Mesothelial cell of epicardium (in vitro differentiated cells): ENCODE measurements around the gene HMCN1. TPM values are rescaled to one million over a fixed set of nuclear protein-coding genes. Genes with fewer than 3 reads are reported as not detected.

Source experiments
- DNase-seq, 2 experiments: peaks; one replicate each; pipeline ENCODE4 v3.0.0; 2021; ENCODE audit warnings: low spot score in 2 of 2; ENCODE audit not compliant: unreplicated experiment in 2 of 2
- H3K27ac Mint-ChIP-seq: 2 replicates; pipeline ENCODE4 v1.8.0; 2021; ENCODE audit warnings: mixed read lengths
- H3K27me3 Mint-ChIP-seq: 2 replicates; pipeline ENCODE4 v1.8.0; 2021; ENCODE audit warnings: low read depth, mixed read lengths
- H3K36me3 Mint-ChIP-seq: 2 replicates; pipeline ENCODE4 v1.8.0; 2021; ENCODE audit warnings: mixed read lengths
- H3K4me1 Mint-ChIP-seq: 2 replicates; pipeline ENCODE4 v1.8.0; 2021; ENCODE audit warnings: mixed read lengths
- H3K4me3 Mint-ChIP-seq: 2 replicates; pipeline ENCODE4 v1.8.0; 2021; ENCODE audit warnings: mild to moderate bottlenecking, moderate library complexity, mixed read lengths
- H3K9me3 Mint-ChIP-seq: 2 replicates; pipeline ENCODE4 v1.8.0; 2021; ENCODE audit warnings: mixed read lengths
- total RNA-seq: library from RNA; stranded (reverse); gene quantifications from 3 replicates; pipeline ENCODE4 v1.2.1, GENCODE V29; 2021
- TF ChIP-seq, protein P1 (sequence below): fragments of 200-600 bp; sonication (generic); IDR thresholded peaks from one replicate; pipeline ENCODE4 v1.5.0; 2021; ENCODE audit warnings: antibody characterized with exemption; ENCODE audit not compliant: unreplicated experiment

HMCN1 gene
- total RNA-seq, 1 donor from 2014 or later, result 48.8 TPM

DNA sequence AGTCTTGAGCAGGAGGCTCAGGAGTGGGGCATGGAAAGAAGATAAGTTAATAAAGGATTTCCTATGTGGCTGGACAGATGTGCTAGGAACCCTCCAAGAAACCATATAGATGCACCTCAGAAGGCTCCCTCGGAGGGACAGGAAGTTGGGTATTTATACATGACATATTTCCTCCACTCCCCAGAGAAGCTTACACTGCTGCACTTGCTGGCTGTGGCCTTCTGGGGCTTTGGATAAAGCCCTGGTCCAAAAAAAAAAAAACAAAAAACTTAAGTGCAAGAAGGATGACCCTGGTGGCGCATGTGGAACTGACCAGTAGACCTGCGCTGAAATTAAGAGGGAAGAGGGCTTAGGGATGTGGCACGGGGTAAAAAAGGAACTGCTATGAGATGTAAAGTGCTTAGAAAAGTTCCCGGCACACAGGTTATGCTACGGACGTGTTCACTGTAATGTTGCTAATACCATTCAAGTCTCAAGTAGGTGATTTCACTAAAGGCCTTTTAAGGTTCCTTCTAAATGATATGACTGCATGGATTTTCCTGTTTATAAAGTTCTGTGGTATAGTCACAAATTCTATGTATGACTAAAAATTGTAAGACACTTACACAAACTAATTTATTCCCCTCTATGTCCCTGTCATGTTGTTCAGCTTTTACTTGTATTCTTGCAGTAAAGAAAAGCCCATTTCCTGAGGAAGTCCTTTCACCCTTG, 253.6 kb downstream of the HMCN1 start:
- H3K4me3 Mint-ChIP-seq, result no peak overlapping the region
- no peaks in the 10 kb centered on the region for H3K4me1 Mint-ChIP-seq
- H3K36me3 Mint-ChIP-seq, result no peaks in the 10 kb centered on the region
- TF ChIP-seq, protein P1, sequence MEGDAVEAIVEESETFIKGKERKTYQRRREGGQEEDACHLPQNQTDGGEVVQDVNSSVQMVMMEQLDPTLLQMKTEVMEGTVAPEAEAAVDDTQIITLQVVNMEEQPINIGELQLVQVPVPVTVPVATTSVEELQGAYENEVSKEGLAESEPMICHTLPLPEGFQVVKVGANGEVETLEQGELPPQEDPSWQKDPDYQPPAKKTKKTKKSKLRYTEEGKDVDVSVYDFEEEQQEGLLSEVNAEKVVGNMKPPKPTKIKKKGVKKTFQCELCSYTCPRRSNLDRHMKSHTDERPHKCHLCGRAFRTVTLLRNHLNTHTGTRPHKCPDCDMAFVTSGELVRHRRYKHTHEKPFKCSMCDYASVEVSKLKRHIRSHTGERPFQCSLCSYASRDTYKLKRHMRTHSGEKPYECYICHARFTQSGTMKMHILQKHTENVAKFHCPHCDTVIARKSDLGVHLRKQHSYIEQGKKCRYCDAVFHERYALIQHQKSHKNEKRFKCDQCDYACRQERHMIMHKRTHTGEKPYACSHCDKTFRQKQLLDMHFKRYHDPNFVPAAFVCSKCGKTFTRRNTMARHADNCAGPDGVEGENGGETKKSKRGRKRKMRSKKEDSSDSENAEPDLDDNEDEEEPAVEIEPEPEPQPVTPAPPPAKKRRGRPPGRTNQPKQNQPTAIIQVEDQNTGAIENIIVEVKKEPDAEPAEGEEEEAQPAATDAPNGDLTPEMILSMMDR, result no peak
- no peaks in the 10 kb centered on the region for H3K9me3 Mint-ChIP-seq
- no peak overlapping the region for H3K27ac Mint-ChIP-seq
- DNase-seq, result no peak
- no peaks in the 10 kb centered on the region for H3K27me3 Mint-ChIP-seq

DNA sequence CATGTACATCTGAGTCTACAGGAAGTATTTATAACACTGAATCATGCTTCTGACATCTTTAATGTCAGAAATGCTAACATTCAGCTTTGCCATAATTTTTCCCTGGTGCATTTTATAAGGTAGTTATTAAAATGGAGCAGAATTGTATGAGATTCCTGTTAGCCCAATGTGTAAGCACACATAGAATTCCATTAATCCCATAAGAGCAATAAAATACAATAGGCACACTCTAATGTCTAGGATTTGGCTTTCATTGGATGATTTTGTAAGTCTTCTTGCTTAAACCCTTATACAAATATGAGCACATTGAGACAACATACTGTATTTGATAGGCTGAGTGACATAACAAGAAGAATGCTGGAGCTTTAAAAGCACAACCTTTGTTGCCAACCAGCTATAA, 256.4 kb downstream of the HMCN1 start:
- TF ChIP-seq, protein P1, result no peak
- H3K36me3 Mint-ChIP-seq, result peaks cover 6% of the 10 kb centered on the region
- H3K4me1 Mint-ChIP-seq, result no peaks in the 10 kb centered on the region

DNA sequence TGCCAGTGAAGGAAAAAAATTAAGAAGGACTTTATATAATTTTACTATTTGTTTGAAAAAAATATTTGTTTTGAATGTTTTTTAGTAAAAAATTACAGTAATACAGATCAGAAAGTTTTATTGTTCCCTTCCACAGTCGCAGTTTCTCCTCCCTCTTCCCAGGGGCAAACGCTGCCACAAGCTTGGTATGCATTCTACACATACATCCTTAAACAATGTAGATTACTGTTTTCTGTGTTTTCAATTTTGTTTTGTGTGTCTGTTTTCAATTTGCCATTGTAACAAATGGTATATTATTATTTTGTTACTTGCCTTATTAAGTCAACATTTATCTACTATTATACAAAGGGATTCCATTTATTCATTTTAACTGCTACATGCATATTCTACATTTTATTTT, 257.1 kb downstream of the HMCN1 start:
- peaks cover 7% of the 10 kb centered on the region for H3K9me3 Mint-ChIP-seq
- TF ChIP-seq, protein P1, result no peak
- H3K4me3 Mint-ChIP-seq, result no peak overlapping the region
- no peaks in the 10 kb centered on the region for H3K27me3 Mint-ChIP-seq
- H3K36me3 Mint-ChIP-seq, result peaks cover 9% of the 10 kb centered on the region
- H3K4me1 Mint-ChIP-seq, result no peaks in the 10 kb centered on the region
- no peak overlapping the region for H3K27ac Mint-ChIP-seq
- no peak for DNase-seq

More for the DNA sequence above, 256.4 kb downstream of the HMCN1 start:
- DNase-seq, result no peak
- Mint-ChIP-seq H3K27me3 (no peaks in the 10 kb centered on the region), H3K4me3 (no peak overlapping the region), H3K27ac (no peak overlapping the region), H3K9me3 (peaks cover 2% of the 10 kb centered on the region)

DNA sequence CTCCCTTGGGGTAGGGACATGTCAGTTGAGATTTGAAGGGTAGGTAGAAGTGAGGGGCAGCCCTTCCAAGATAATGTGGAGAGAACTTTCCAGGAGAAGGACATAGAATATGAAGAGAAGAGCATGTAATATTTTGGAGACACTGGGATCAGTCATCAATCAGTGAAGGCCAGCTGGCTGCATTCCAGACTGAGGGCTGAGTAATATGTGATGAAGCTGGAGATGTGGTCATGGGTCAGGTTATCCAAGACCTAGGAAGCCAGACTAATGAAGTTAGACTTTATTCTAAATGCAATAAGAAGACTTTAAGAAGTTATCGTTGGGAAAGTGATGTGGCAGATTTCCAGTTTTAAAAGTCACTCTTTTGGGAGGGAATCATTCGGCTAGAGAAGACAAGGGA, 262.0 kb downstream of the HMCN1 start:
- TF ChIP-seq, protein P1, result no peak
- peaks cover 20% of the 10 kb centered on the region for H3K36me3 Mint-ChIP-seq
- no peaks in the 10 kb centered on the region for H3K27me3 Mint-ChIP-seq
- DNase-seq, result no peak
- peaks cover 10% of the 10 kb centered on the region for H3K9me3 Mint-ChIP-seq
- no peak overlapping the region for H3K27ac Mint-ChIP-seq
- no peaks in the 10 kb centered on the region for H3K4me1 Mint-ChIP-seq
- H3K4me3 Mint-ChIP-seq, result no peak overlapping the region

DNA sequence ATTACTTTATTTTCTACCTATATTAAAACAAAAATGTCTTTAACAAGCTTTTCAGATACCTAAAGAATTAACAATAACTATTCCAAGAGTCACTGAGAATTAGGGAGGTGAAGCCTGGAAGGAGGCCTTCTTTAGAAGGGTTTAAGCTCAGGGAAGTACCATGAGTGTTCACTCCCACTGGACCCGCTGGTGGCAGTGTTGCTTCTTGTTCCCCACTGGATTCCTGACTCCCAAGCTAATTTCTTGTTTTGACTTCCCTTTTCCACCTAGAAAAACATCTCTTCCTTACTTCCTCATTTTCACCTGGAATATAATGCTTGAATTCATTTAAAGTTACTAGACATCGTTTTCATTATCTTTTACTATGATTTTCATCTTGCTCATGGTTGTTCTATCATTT, 264.2 kb downstream of the HMCN1 start:
- Mint-ChIP-seq H3K9me3 (peaks cover 10% of the 10 kb centered on the region), H3K27ac (no peak overlapping the region), H3K36me3 (peaks cover 23% of the 10 kb centered on the region), H3K4me1 (no peaks in the 10 kb centered on the region), H3K4me3 (no peak overlapping the region), H3K27me3 (no peaks in the 10 kb centered on the region)
- no peak for DNase-seq
- TF ChIP-seq, protein P1, result no peak

DNA sequence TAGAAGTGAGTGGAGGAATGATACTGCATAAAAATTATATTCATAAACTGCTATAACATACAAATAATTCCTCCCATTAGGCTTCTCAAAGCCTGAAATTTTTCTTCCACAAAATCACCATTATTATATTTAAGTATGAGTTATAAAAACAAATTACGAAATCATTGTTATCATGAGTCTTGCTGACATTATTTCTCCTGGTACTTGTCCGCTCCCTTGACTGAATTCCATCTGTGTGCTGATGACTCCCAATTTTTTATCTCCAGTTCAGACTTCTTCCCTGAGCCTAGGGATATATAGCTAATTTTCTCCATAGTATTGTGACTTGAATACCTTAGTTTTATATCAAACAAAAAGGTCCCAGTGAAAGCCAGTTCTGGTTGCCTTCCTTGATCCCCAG, 268.2 kb downstream of the HMCN1 start:
- DNase-seq, result no peak
- Mint-ChIP-seq H3K4me1 (no peaks in the 10 kb centered on the region), H3K36me3 (peaks cover 13% of the 10 kb centered on the region), H3K4me3 (no peak overlapping the region), H3K27ac (no peak overlapping the region), H3K27me3 (no peaks in the 10 kb centered on the region), H3K9me3 (no peaks in the 10 kb centered on the region)
- TF ChIP-seq, protein P1, result no peak
